ENCODE measurements around the gene PARN. TPM values are rescaled to one million over a fixed set of nuclear protein-coding genes. Genes with fewer than 3 reads are reported as not detected.

PARN gene
- total and polyA plus RNA-seq, 2 experiments from 2014 or later: 32.5 to 61.3 TPM

DNA sequence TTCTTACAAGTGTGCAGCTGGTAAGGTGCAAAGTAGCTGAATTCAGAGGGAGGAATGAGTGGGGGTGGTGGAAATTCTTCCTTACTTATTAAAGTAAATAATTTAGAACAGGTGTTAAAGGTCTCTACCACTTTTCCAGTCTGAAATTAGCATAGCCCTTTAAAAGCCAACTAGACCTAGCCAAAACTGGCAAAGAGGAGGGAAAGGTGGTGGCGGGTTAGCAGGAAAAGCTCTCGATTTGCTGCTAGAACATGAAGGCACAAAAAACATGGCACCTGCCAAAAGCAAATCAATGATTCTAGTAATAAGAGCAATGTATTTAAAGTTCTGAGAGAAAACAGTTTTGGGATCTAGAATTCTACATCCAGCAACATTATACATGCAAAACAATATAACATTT lies 157.7 kb downstream of the PARN start:
- no peak overlapping the region for H3K27ac Mint-ChIP-seq
- H3K27ac ChIP-seq (ENCODE audit: low read depth): no peak overlapping the region
- peaks cover 5% of the 10 kb centered on the region; the same call in 1 of the 2 replicates for H3K4me1 ChIP-seq (ENCODE audit: insufficient read depth)
- H3K36me3 Mint-ChIP-seq (ENCODE audit: low read depth): no peaks in the 10 kb centered on the region; the same call in 2 of the 3 replicates
- H3K4me3 Mint-ChIP-seq: no peak overlapping the region
- ATAC-seq (no peak), DNase-seq (ENCODE audit: low spot score) (no peak)
- no peak overlapping the region for H2AFZ ChIP-seq
- H3K79me2 ChIP-seq (replicated peaks; ENCODE audit: insufficient read depth): no peaks in the 10 kb centered on the region; the same call in 1 of the 2 replicates
- no peak overlapping the region for H3K4me3 ChIP-seq
- no peaks in the 10 kb centered on the region for H3K27me3 ChIP-seq (ENCODE audit: insufficient read depth)
- H4K20me1 ChIP-seq (replicated peaks; ENCODE audit: insufficient read depth): no peaks in the 10 kb centered on the region
- no peaks in the 10 kb centered on the region for H3K9me2 ChIP-seq (ENCODE audit: insufficient read depth)
- H3K36me3 ChIP-seq (ENCODE audit: insufficient read depth): no peaks in the 10 kb centered on the region
- H3K4me2 ChIP-seq: no peak overlapping the region
- TF ChIP-seq CREB1 (CRISPR knock-in tag; IDR thresholded peaks at IDR 0.05; ENCODE audit: low read depth) (no peak), JUNB (IDR thresholded peaks at IDR 0.05; ENCODE audit: unreplicated experiment) (no peak), EZH2 (IDR thresholded peaks at IDR 0.05; ENCODE audit: low read depth, unreplicated experiment) (no peak), ZNF114 (CRISPR knock-in tag; IDR thresholded peaks at IDR 0.05) (no peak), EZH2phosphoT487 (IDR thresholded peaks at IDR 0.05; ENCODE audit: unreplicated experiment) (no peak), STAT1 (IDR thresholded peaks at IDR 0.05; ENCODE audit: unreplicated experiment) (no peak), POLR2AphosphoS5 (IDR thresholded peaks at IDR 0.05; ENCODE audit: low read depth) (no peak), ZNF331 (CRISPR knock-in tag; IDR thresholded peaks at IDR 0.05; ENCODE audit: low read depth) (no peak), NANOG (IDR thresholded peaks at IDR 0.05; ENCODE audit: borderline replicate concordance) (no peak)
- TF ChIP-seq, protein P1, sequence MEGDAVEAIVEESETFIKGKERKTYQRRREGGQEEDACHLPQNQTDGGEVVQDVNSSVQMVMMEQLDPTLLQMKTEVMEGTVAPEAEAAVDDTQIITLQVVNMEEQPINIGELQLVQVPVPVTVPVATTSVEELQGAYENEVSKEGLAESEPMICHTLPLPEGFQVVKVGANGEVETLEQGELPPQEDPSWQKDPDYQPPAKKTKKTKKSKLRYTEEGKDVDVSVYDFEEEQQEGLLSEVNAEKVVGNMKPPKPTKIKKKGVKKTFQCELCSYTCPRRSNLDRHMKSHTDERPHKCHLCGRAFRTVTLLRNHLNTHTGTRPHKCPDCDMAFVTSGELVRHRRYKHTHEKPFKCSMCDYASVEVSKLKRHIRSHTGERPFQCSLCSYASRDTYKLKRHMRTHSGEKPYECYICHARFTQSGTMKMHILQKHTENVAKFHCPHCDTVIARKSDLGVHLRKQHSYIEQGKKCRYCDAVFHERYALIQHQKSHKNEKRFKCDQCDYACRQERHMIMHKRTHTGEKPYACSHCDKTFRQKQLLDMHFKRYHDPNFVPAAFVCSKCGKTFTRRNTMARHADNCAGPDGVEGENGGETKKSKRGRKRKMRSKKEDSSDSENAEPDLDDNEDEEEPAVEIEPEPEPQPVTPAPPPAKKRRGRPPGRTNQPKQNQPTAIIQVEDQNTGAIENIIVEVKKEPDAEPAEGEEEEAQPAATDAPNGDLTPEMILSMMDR (conservative IDR thresholded peaks at IDR 0.05; ENCODE audit: low read depth in 2 of 2): no peak
- TF ChIP-seq, protein P2, sequence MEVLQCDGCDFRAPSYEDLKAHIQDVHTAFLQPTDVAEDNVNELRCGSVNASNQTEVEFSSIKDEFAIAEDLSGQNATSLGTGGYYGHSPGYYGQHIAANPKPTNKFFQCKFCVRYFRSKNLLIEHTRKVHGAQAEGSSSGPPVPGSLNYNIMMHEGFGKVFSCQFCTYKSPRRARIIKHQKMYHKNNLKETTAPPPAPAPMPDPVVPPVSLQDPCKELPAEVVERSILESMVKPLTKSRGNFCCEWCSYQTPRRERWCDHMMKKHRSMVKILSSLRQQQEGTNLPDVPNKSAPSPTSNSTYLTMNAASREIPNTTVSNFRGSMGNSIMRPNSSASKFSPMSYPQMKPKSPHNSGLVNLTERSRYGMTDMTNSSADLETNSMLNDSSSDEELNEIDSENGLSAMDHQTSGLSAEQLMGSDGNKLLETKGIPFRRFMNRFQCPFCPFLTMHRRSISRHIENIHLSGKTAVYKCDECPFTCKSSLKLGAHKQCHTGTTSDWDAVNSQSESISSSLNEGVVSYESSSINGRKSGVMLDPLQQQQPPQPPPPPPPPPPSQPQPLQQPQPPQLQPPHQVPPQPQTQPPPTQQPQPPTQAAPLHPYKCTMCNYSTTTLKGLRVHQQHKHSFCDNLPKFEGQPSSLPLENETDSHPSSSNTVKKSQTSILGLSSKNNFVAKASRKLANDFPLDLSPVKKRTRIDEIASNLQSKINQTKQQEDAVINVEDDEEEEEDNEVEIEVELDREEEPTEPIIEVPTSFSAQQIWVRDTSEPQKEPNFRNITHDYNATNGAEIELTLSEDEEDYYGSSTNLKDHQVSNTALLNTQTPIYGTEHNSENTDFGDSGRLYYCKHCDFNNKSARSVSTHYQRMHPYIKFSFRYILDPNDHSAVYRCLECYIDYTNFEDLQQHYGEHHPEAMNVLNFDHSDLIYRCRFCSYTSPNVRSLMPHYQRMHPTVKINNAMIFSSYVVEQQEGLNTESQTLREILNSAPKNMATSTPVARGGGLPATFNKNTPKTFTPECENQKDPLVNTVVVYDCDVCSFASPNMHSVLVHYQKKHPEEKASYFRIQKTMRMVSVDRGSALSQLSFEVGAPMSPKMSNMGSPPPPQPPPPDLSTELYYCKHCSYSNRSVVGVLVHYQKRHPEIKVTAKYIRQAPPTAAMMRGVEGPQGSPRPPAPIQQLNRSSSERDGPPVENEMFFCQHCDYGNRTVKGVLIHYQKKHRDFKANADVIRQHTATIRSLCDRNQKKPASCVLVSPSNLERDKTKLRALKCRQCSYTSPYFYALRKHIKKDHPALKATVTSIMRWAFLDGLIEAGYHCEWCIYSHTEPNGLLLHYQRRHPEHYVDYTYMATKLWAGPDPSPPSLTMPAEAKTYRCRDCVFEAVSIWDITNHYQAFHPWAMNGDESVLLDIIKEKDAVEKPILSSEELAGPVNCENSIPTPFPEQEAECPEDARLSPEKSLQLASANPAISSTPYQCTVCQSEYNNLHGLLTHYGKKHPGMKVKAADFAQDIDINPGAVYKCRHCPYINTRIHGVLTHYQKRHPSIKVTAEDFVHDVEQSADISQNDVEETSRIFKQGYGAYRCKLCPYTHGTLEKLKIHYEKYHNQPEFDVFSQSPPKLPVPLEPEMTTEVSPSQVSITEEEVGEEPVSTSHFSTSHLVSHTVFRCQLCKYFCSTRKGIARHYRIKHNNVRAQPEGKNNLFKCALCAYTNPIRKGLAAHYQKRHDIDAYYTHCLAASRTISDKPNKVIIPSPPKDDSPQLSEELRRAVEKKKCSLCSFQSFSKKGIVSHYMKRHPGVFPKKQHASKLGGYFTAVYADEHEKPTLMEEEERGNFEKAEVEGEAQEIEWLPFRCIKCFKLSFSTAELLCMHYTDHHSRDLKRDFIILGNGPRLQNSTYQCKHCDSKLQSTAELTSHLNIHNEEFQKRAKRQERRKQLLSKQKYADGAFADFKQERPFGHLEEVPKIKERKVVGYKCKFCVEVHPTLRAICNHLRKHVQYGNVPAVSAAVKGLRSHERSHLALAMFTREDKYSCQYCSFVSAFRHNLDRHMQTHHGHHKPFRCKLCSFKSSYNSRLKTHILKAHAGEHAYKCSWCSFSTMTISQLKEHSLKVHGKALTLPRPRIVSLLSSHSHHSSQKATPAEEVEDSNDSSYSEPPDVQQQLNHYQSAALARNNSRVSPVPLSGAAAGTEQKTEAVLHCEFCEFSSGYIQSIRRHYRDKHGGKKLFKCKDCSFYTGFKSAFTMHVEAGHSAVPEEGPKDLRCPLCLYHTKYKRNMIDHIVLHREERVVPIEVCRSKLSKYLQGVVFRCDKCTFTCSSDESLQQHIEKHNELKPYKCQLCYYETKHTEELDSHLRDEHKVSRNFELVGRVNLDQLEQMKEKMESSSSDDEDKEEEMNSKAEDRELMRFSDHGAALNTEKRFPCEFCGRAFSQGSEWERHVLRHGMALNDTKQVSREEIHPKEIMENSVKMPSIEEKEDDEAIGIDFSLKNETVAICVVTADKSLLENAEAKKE (CRISPR knock-in tag; IDR thresholded peaks at IDR 0.05): no peak
- TF ChIP-seq, protein P3, sequence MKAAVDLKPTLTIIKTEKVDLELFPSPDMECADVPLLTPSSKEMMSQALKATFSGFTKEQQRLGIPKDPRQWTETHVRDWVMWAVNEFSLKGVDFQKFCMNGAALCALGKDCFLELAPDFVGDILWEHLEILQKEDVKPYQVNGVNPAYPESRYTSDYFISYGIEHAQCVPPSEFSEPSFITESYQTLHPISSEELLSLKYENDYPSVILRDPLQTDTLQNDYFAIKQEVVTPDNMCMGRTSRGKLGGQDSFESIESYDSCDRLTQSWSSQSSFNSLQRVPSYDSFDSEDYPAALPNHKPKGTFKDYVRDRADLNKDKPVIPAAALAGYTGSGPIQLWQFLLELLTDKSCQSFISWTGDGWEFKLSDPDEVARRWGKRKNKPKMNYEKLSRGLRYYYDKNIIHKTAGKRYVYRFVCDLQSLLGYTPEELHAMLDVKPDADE (IDR thresholded peaks at IDR 0.05): no peak
- TF ChIP-seq, protein P4, sequence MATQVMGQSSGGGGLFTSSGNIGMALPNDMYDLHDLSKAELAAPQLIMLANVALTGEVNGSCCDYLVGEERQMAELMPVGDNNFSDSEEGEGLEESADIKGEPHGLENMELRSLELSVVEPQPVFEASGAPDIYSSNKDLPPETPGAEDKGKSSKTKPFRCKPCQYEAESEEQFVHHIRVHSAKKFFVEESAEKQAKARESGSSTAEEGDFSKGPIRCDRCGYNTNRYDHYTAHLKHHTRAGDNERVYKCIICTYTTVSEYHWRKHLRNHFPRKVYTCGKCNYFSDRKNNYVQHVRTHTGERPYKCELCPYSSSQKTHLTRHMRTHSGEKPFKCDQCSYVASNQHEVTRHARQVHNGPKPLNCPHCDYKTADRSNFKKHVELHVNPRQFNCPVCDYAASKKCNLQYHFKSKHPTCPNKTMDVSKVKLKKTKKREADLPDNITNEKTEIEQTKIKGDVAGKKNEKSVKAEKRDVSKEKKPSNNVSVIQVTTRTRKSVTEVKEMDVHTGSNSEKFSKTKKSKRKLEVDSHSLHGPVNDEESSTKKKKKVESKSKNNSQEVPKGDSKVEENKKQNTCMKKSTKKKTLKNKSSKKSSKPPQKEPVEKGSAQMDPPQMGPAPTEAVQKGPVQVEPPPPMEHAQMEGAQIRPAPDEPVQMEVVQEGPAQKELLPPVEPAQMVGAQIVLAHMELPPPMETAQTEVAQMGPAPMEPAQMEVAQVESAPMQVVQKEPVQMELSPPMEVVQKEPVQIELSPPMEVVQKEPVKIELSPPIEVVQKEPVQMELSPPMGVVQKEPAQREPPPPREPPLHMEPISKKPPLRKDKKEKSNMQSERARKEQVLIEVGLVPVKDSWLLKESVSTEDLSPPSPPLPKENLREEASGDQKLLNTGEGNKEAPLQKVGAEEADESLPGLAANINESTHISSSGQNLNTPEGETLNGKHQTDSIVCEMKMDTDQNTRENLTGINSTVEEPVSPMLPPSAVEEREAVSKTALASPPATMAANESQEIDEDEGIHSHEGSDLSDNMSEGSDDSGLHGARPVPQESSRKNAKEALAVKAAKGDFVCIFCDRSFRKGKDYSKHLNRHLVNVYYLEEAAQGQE (IDR thresholded peaks at IDR 0.05; ENCODE audit: unreplicated experiment): no peak
- H3K27me3 Mint-ChIP-seq (ENCODE audit: insufficient read depth, low read depth, poor library complexity): no peaks in the 10 kb centered on the region
- peaks cover 15% of the 10 kb centered on the region for H3K4me1 Mint-ChIP-seq
- no peaks in the 10 kb centered on the region for H3F3A ChIP-seq (replicated peaks; ENCODE audit: low read depth)
- H3K9me3 Mint-ChIP-seq: no peaks in the 10 kb centered on the region

Measured in GM23338 (cell line).